Measurements from ENCODE around the gene HAGHL. TPM values are rescaled to one million over a fixed set of nuclear protein-coding genes. Genes with fewer than 3 reads are reported as not detected.
"Not testable (repeated sequence)": the region's sequence is repeated elsewhere in the genome, so short reads cannot be mapped to it uniquely, and the experiment has no call there.

The HAGHL gene
- total RNA-seq, 4 donors from 2014 or later: 3.2 to 7.1 (median 4.8) TPM

DNA sequence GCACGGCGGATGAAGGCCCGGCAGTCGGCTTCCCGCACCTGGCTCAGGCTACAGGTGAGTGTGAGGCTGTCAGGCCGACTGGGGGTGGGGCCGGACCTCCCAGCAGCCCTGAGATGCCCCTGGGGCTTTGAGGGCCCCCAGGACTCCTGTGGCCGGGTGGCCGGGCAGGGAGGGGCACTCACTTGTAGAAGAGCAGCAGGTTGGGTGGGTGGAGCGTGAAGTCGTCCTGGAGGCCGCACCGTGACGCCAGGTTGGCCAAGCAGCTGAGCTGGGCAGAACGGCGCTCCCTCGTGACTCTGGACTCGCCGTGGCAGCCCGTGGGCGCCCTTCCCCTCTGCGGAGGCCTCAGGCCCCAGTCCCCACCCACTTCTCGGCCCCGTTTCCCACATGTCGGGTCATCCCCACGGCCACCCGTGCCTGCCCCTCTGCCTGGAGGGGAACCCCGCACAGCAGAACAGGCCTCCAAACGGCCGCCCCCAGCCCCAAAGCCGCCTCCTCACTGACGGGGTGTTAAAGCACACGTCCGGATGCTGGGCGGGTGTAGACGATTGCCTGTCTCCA lies 48.4 kb downstream of the HAGHL start:
- H3K9me3 ChIP-seq: no peaks in the 10 kb centered on the region
- TF ChIP-seq EP300 (IDR thresholded peaks at IDR 0.05) (no peak), POLR2A (IDR thresholded peaks at IDR 0.05) (no peak), POLR2AphosphoS5 (IDR thresholded peaks at IDR 0.05) (no peak)
- TF ChIP-seq, protein P1, sequence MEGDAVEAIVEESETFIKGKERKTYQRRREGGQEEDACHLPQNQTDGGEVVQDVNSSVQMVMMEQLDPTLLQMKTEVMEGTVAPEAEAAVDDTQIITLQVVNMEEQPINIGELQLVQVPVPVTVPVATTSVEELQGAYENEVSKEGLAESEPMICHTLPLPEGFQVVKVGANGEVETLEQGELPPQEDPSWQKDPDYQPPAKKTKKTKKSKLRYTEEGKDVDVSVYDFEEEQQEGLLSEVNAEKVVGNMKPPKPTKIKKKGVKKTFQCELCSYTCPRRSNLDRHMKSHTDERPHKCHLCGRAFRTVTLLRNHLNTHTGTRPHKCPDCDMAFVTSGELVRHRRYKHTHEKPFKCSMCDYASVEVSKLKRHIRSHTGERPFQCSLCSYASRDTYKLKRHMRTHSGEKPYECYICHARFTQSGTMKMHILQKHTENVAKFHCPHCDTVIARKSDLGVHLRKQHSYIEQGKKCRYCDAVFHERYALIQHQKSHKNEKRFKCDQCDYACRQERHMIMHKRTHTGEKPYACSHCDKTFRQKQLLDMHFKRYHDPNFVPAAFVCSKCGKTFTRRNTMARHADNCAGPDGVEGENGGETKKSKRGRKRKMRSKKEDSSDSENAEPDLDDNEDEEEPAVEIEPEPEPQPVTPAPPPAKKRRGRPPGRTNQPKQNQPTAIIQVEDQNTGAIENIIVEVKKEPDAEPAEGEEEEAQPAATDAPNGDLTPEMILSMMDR (IDR thresholded peaks at IDR 0.05): no peak
- 51% methylated on average over 21 of the region's 36 CpGs for WGBS
- H3K27me3 ChIP-seq: peaks cover 58% of the 10 kb centered on the region
- H3K4me3 ChIP-seq: no peak overlapping the region
- no peak overlapping the region for H3K27ac ChIP-seq
- DNase-seq (ENCODE audit: low spot score in 2 of 2): no peak
- H3K36me3 ChIP-seq: no peaks in the 10 kb centered on the region
- no peaks in the 10 kb centered on the region for H3K4me1 ChIP-seq

DNA sequence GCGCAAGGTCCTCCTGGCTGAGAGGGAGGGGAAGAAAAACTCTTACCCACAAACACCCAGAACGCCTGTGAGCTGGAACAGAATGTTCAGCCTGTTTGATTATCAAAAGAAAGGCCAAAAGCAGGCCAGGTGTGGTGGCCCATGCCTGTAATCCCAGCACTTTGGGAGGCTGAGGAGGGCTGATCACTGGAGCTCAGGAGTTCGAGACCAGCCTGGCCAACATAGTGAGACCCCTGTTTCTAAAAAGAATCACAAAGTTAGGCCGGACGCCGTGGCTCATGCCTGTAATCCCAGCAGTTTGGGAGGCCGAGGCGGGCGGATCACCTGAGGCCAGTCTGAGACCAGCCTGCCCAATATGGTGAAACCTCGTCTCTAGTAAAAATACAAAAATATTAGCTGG lies 49.4 kb downstream of the HAGHL start:
- not testable (repeated sequence) for H3K4me3 ChIP-seq; DNase-seq (ENCODE audit: low spot score in 2 of 2); H3K27ac ChIP-seq; H3K9me3 ChIP-seq; H3K4me1 ChIP-seq; H3K36me3 ChIP-seq
- WGBS: 84% methylated on average over 10 of the region's 10 CpGs
- H3K27me3 ChIP-seq: peaks cover 60% of the 10 kb centered on the region

DNA sequence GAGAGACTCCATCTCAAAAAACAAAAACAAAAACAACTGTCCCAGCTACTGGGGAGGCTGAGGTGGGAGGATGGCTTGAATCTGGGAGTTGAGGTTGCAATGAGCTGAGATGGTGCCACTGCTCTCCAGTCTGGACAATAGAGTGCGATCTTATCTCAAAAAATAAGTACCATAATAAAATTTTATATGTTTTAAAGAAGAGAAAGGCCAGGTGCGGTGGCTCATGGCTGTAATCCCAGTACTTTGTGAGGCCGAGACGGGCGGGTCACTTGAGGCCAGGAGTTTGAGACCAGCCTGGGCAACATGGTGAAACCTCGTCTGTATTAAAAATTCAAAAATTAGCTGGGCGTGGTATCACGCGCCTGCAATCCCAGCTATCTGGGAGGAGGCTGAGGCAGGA lies 49.9 kb downstream of the HAGHL start:
- peaks cover 66% of the 10 kb centered on the region for H3K27me3 ChIP-seq
- 86% methylated on average over 9 of the region's 9 CpGs for WGBS

DNA sequence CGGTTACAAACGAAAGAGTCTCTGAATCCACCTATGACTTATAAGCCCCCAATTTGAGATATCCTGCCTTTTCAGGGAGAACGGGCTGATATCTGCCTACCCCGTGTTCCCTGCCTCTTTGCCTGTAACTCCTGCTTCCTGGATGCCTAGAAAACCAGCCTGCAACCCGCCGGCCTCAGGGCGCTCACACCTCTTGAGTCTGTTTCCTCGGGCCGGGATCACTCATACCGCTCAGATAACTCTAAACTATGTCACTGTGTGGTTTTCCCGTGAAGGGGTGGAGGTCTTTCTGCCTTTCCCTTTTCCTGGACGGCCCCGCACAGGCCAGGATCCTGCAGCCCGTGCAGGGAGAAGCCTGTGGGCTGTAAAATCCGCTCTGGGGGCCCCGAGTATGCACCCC lies 50.9 kb downstream of the HAGHL start:
- H3K9me3 ChIP-seq: no peaks in the 10 kb centered on the region
- TF ChIP-seq POLR2A (IDR thresholded peaks at IDR 0.05): no peak
- no peak for TF ChIP-seq POLR2AphosphoS5 (IDR thresholded peaks at IDR 0.05)
- TF ChIP-seq EP300 (IDR thresholded peaks at IDR 0.05): no peak
- TF ChIP-seq, protein P1 (IDR thresholded peaks at IDR 0.05): no peak
- H3K4me3 ChIP-seq: no peak overlapping the region
- WGBS: 36% methylated on average over 16 of the region's 16 CpGs
- peaks cover 76% of the 10 kb centered on the region for H3K27me3 ChIP-seq
- H3K36me3 ChIP-seq: no peaks in the 10 kb centered on the region
- H3K4me1 ChIP-seq: peaks cover 9% of the 10 kb centered on the region
- H3K27ac ChIP-seq: no peak overlapping the region
- DNase-seq (ENCODE audit: low spot score in 2 of 2): no peak

More for the DNA sequence above, 49.9 kb downstream of the HAGHL start:
- Histone ChIP-seq H3K4me1 (no peaks in the 10 kb centered on the region), H3K4me3 (no peak overlapping the region), H3K36me3 (no peaks in the 10 kb centered on the region), H3K9me3 (no peaks in the 10 kb centered on the region), H3K27ac (no peak overlapping the region)
- TF ChIP-seq, protein P1 (IDR thresholded peaks at IDR 0.05): no peak
- no peak for TF ChIP-seq EP300 (IDR thresholded peaks at IDR 0.05)
- no peak for TF ChIP-seq POLR2AphosphoS5 (IDR thresholded peaks at IDR 0.05)
- no peak for TF ChIP-seq POLR2A (IDR thresholded peaks at IDR 0.05)
- no peak for DNase-seq (ENCODE audit: low spot score in 2 of 2)

DNA sequence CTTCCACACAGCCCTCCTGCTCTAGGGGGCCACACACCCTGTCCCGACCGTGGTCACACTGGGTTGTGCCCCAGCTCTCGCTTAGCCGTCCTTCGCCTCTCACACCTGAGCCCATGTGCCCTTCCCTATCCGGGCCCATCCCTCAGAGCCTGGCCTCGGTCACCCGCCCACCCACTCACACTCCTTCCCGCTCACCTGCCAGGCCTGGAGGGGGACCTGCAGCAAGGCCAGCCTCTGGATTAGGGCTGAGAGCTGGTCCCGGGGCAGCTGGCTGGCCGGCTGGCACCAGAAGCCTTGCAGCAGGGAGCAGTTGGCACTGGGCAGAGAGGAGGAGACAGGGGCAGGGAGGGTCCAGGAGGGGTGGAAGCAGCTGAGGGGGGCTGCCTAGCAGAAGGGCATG lies 51.5 kb downstream of the HAGHL start:
- Histone ChIP-seq H3K36me3 (no peaks in the 10 kb centered on the region), H3K27me3 (peaks cover 77% of the 10 kb centered on the region), H3K4me1 (peaks cover 15% of the 10 kb centered on the region), H3K9me3 (no peaks in the 10 kb centered on the region), H3K27ac (no peak overlapping the region), H3K4me3 (no peak overlapping the region)
- no peak for DNase-seq (ENCODE audit: low spot score in 2 of 2)
- TF ChIP-seq POLR2A (IDR thresholded peaks at IDR 0.05) (no peak), EP300 (IDR thresholded peaks at IDR 0.05) (no peak), POLR2AphosphoS5 (IDR thresholded peaks at IDR 0.05) (no peak)
- TF ChIP-seq, protein P1 (IDR thresholded peaks at IDR 0.05): no peak
- 76% methylated on average over 11 of the region's 11 CpGs for WGBS
